SK-N-SH (cell line): Measurements from ENCODE around the gene HUNK. TPM values are rescaled to one million over a fixed set of nuclear protein-coding genes. Genes with fewer than 3 reads are reported as not detected.

ENCODE experiments used
- CTCF ChIA-PET: fragments of 300-600, 350-600 bp; formaldehyde crosslinking; extraction: SDS; loops from one replicate; lab custom pipeline; 2021; lab: Yijun Ruan, JAX
- POLR2A ChIA-PET: fragments of 350-600 bp; sonication (Branson Sonifier 250); formaldehyde crosslinking; extraction: SDS; loops from one replicate; lab custom pipeline; 2020; ENCODE audit warnings: antibody characterized with exemption, inconsistent platforms; lab: Yijun Ruan, JAX
- DNase-seq: peaks from one replicate; pipeline ENCODE4 v3.0.0; 2012
- H2AFZ ChIP-seq: fragments of 200-600 bp; sonication (generic); 2 replicates; pipeline ENCODE4 v1.8.1; 2016; ENCODE audit warnings: antibody characterized with exemption, mild to moderate bottlenecking, low read depth
- H3F3A ChIP-seq: fragments of 200-600 bp; sonication (generic); replicated peaks from 2 replicates; pipeline ENCODE3; 2016; ENCODE audit warnings: antibody characterized with exemption, mild to moderate bottlenecking; ENCODE audit not compliant: insufficient read depth
- H3K27ac ChIP-seq, 2 experiments: fragments of 200-500 bp in 1 of 2; fragments of 200-600 bp in 1 of 2; sonication (Bioruptor generic) in 1 of 2; sonication (generic), shearing (Covaris generic) in 1 of 2; 2 replicates each; pipeline versions ENCODE4 v1.5.1 to v1.6.1; 2014 to 2016; ENCODE audit warnings: low read depth in 2 of 2, inconsistent platforms in 1 of 2, low read length in 1 of 2, mild to moderate bottlenecking in 1 of 2, mixed read lengths in 1 of 2
- H3K27me3 ChIP-seq: fragments of 200-600 bp; sonication (generic), shearing (Covaris generic); 2 replicates; pipeline ENCODE4 v1.6.1; 2016; ENCODE audit warnings: mixed run types; ENCODE audit not compliant: insufficient read depth
- H3K36me3 ChIP-seq, 2 experiments: fragments of 200-500 bp in 1 of 2; fragments of 200-600 bp in 1 of 2; sonication (Bioruptor generic) in 1 of 2; sonication (generic) in 1 of 2; replicated peaks in 1 of 2; 2 replicates each; pipeline versions ENCODE3 to v1.5.1; 2014 to 2016; ENCODE audit warnings: low read length in 1 of 2, mild to moderate bottlenecking in 1 of 2; ENCODE audit not compliant: insufficient read depth in 2 of 2, control insufficient read depth in 1 of 2
- H3K4me1 ChIP-seq, 2 experiments: fragments of 200-500 bp in 1 of 2; fragments of 200-600 bp in 1 of 2; sonication (Bioruptor generic) in 1 of 2; sonication (generic), shearing (Covaris generic) in 1 of 2; 2 replicates each; pipeline versions ENCODE4 v1.5.1 to v1.6.1; 2014 to 2016; ENCODE audit warnings: low read depth in 1 of 2, low read length in 1 of 2, mixed run types in 1 of 2; ENCODE audit not compliant: insufficient read depth in 2 of 2, control insufficient read depth in 1 of 2
- H3K4me2 ChIP-seq: fragments of 200-600 bp; sonication (generic), shearing (Covaris generic); 2 replicates; pipeline ENCODE4 v1.6.1; 2017; ENCODE audit warnings: mixed run types
- H3K4me3 ChIP-seq, 2 experiments: fragments of 200-500 bp in 1 of 2; fragments of 200-600 bp in 1 of 2; sonication (Bioruptor generic) in 1 of 2; sonication (generic), shearing (Covaris generic) in 1 of 2; 2 replicates each; pipeline versions ENCODE4 v1.5.1 to v1.8.1; 2014 to 2016; ENCODE audit warnings: low read depth in 2 of 2, inconsistent platforms in 1 of 2, low read length in 1 of 2, mild to moderate bottlenecking in 1 of 2, mixed read lengths in 1 of 2, moderate library complexity in 1 of 2
- H3K79me2 ChIP-seq: fragments of 200-600 bp; sonication (generic); 2 replicates; pipeline ENCODE4 v1.8.1; 2017; ENCODE audit warnings: mild to moderate bottlenecking; ENCODE audit not compliant: insufficient read depth
- H3K9ac ChIP-seq: fragments of 200-600 bp; sonication (generic); 2 replicates; pipeline ENCODE4 v1.6.1; 2017; ENCODE audit warnings: mixed run types
- H3K9me2 ChIP-seq: fragments of 200-600 bp; sonication (generic); 2 replicates; pipeline ENCODE4 v1.6.1; 2017; ENCODE audit warnings: mixed run types
- H3K9me3 ChIP-seq: fragments of 200-600 bp; sonication (generic); 2 replicates; pipeline ENCODE4 v1.6.1; 2017; ENCODE audit warnings: mixed run types, mild to moderate bottlenecking, moderate library complexity
- H4K20me1 ChIP-seq: fragments of 200-600 bp; sonication (generic); 2 replicates; pipeline ENCODE4 v1.6.1; 2017; ENCODE audit warnings: mild to moderate bottlenecking, mixed run types; ENCODE audit not compliant: insufficient read depth
- GABPA ChIP-seq: IDR thresholded peaks from 2 replicates; pipeline ENCODE4 v1.4.0; 2012; ENCODE audit warnings: low read depth, mild to moderate bottlenecking
- MEF2A ChIP-seq: IDR thresholded peaks from 2 replicates; pipeline ENCODE4 v1.4.0; 2012; ENCODE audit warnings: low read depth, borderline replicate concordance
- MXI1 ChIP-seq: IDR thresholded peaks from 2 replicates; pipeline ENCODE4 v1.6.1; 2012; ENCODE audit warnings: mild to moderate bottlenecking, low read depth, low read length, improper control_type of control experiment
- NFIC ChIP-seq: IDR thresholded peaks from 2 replicates; pipeline ENCODE4 v1.4.0; 2012; ENCODE audit warnings: borderline replicate concordance
- PBX3 ChIP-seq: IDR thresholded peaks from 2 replicates; pipeline ENCODE4; 2012
- RCOR1 ChIP-seq: fragments of 150-350 bp; IDR thresholded peaks from 2 replicates; pipeline ENCODE4 v1.6.1; 2017; ENCODE audit warnings: antibody characterized with exemption, low read length
- REST ChIP-seq: IDR thresholded peaks from 2 replicates; pipeline ENCODE4 v1.6.1; 2012; ENCODE audit warnings: mild to moderate bottlenecking, low read depth, low read length, moderate library complexity
- RFX5 ChIP-seq: IDR thresholded peaks from 2 replicates; pipeline ENCODE4 v1.6.1; 2012; ENCODE audit warnings: mild to moderate bottlenecking, improper control_type of control experiment, low read length
- SMC3 ChIP-seq: IDR thresholded peaks from 2 replicates; pipeline ENCODE4 v1.6.1; 2012; ENCODE audit warnings: low read depth, low read length, improper control_type of control experiment
- TEAD4 ChIP-seq: IDR thresholded peaks from 2 replicates; pipeline ENCODE4 v1.4.0; 2012; ENCODE audit warnings: mild to moderate bottlenecking, borderline replicate concordance; ENCODE audit not compliant: insufficient read depth
- YY1 ChIP-seq: IDR thresholded peaks from 2 replicates; pipeline ENCODE4 v1.4.0; 2012; ENCODE audit warnings: low read depth, mild to moderate bottlenecking
- WGBS: methylation state at CpG from one replicate; pipeline ENCODE4 v1.1.6; 2017; ENCODE audit warnings: low lambda C conversion rate; 5-methylcytosine and 5-hydroxymethylcytosine counted together
- polyA plus RNA-seq, 3 experiments: library from polyadenylated mRNA; depleted of rRNA; stranded (reverse); fragments of >200 nt; gene quantifications; 2 replicates each; pipeline ENCODE4 v1.2.3, GENCODE V29; 2012
- TF ChIP-seq, protein P1 (sequence below): fragments of 150-350 bp; IDR thresholded peaks from 2 replicates; pipeline ENCODE4 v1.6.1; 2016; ENCODE audit warnings: mild to moderate bottlenecking, low read depth, low read length
- TF ChIP-seq, protein P2 (sequence below): fragments of 200-600 bp; sonication (generic); IDR thresholded peaks from 2 replicates; pipeline ENCODE4 v1.6.1; 2017; ENCODE audit warnings: antibody characterized with exemption, mild to moderate bottlenecking, moderate library complexity
- TF ChIP-seq, protein P3 (sequence below): IDR thresholded peaks from 2 replicates; pipeline ENCODE4 v1.4.0; 2012; ENCODE audit warnings: low read depth, borderline replicate concordance

The HUNK gene
- polyA plus RNA-seq, 1 of the 3 experiments (the other 2 are of a cell fraction): 0.31 TPM

- Histone ChIP-seq H3K27me3 (no peaks in the 10 kb centered on the region), H3K36me3 (peaks cover 0 to 4% of the 10 kb centered on the region in 2 experiments), H3K4me2 (no peak overlapping the region), H3F3A (peaks cover 4% of the 10 kb centered on the region), H3K9ac (no peak overlapping the region), H3K27ac (no peak overlapping the region), H3K4me3 (no peak overlapping the region), H3K9me2 (no peaks in the 10 kb centered on the region), H3K9me3 (no peaks in the 10 kb centered on the region), H4K20me1 (no peaks in the 10 kb centered on the region), H3K4me1 (peaks cover 0 to 16% of the 10 kb centered on the region in 2 experiments; a peak in 2 of 4 replicates), H2AFZ (no peak overlapping the region), H3K79me2 (no peaks in the 10 kb centered on the region)
- CTCF ChIA-PET: interaction anchor here (1.1 to 2.3 kb wide), 3 partner anchors 9 to 328 kb away, joined by 3 to 6 read pairs (median 4); no protein-coding TSS in a partner anchor
- no peak for TF ChIP-seq REST
- no peak for TF ChIP-seq GABPA
- TF ChIP-seq TEAD4: no peak
- TF ChIP-seq RFX5: no peak
- TF ChIP-seq YY1: no peak
- no peak for TF ChIP-seq SMC3
- TF ChIP-seq, protein P1, sequence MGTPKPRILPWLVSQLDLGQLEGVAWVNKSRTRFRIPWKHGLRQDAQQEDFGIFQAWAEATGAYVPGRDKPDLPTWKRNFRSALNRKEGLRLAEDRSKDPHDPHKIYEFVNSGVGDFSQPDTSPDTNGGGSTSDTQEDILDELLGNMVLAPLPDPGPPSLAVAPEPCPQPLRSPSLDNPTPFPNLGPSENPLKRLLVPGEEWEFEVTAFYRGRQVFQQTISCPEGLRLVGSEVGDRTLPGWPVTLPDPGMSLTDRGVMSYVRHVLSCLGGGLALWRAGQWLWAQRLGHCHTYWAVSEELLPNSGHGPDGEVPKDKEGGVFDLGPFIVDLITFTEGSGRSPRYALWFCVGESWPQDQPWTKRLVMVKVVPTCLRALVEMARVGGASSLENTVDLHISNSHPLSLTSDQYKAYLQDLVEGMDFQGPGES: no peak
- TF ChIP-seq PBX3: no peak
- TF ChIP-seq MEF2A: no peak
- no peak for TF ChIP-seq NFIC
- no peak for TF ChIP-seq RCOR1
- TF ChIP-seq, protein P2, sequence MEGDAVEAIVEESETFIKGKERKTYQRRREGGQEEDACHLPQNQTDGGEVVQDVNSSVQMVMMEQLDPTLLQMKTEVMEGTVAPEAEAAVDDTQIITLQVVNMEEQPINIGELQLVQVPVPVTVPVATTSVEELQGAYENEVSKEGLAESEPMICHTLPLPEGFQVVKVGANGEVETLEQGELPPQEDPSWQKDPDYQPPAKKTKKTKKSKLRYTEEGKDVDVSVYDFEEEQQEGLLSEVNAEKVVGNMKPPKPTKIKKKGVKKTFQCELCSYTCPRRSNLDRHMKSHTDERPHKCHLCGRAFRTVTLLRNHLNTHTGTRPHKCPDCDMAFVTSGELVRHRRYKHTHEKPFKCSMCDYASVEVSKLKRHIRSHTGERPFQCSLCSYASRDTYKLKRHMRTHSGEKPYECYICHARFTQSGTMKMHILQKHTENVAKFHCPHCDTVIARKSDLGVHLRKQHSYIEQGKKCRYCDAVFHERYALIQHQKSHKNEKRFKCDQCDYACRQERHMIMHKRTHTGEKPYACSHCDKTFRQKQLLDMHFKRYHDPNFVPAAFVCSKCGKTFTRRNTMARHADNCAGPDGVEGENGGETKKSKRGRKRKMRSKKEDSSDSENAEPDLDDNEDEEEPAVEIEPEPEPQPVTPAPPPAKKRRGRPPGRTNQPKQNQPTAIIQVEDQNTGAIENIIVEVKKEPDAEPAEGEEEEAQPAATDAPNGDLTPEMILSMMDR: no peak
- TF ChIP-seq, protein P3, sequence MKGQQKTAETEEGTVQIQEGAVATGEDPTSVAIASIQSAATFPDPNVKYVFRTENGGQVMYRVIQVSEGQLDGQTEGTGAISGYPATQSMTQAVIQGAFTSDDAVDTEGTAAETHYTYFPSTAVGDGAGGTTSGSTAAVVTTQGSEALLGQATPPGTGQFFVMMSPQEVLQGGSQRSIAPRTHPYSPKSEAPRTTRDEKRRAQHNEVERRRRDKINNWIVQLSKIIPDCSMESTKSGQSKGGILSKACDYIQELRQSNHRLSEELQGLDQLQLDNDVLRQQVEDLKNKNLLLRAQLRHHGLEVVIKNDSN: no peak
- no peak for TF ChIP-seq MXI1
- DNase-seq: no peak
- POLR2A ChIA-PET: no interaction called here
- 75% methylated on average over 7 of the region's 7 CpGs for WGBS
Observed at GRCh38 chr21:31930001-31930400, 57.2 kb downstream of the HUNK start.
